ENCODE data around the gene ZNF518B.

GRCh38 chr4:10495651-10496050 lies 38.4 kb upstream of the ZNF518B start:
- TF ChIP-seq CTCF (IDR thresholded peaks at IDR 0.05) = no peak
- no peak for TF ChIP-seq POLR2AphosphoS5 (IDR thresholded peaks at IDR 0.05)

Measured in transverse colon (tissue), 4 donors.